BLaER1 (cell line): ENCODE results near the gene ADRM1.

Experiments
- H3K27ac ChIP-seq: shearing (Covaris generic); formaldehyde crosslinking; 2 replicates; pipeline ENCODE4 v1.8.1; 2022
- H3K27me3 ChIP-seq: shearing (Covaris generic); formaldehyde crosslinking; 2 replicates; pipeline ENCODE4 v1.8.1; 2022
- H3K36me3 ChIP-seq: shearing (Covaris generic); formaldehyde crosslinking; 2 replicates; pipeline ENCODE4 v1.8.1; 2022
- H3K4me1 ChIP-seq: shearing (Covaris generic); formaldehyde crosslinking; 2 replicates; pipeline ENCODE4 v1.8.1; 2022
- H3K4me2 ChIP-seq: shearing (Covaris generic); formaldehyde crosslinking; 2 replicates; pipeline ENCODE4 v1.8.1; 2022
- H3K4me3 ChIP-seq: shearing (Covaris generic); formaldehyde crosslinking; 2 replicates; pipeline ENCODE4 v1.8.1; 2022
- H3K9ac ChIP-seq: shearing (Covaris generic); formaldehyde crosslinking; 2 replicates; pipeline ENCODE4 v1.8.1; 2022
- H3K9me3 ChIP-seq: shearing (Covaris generic); formaldehyde crosslinking; 2 replicates; pipeline ENCODE4 v1.8.1; 2022
- H4K20me1 ChIP-seq: shearing (Covaris generic); formaldehyde crosslinking; 2 replicates; pipeline ENCODE4 v1.8.1; 2022
- Cebpa-rat ChIP-seq: shearing (Covaris generic); IDR thresholded peaks from 2 replicates; pipeline ENCODE4 v1.8.1; 2022

The ADRM1 gene

DNA sequence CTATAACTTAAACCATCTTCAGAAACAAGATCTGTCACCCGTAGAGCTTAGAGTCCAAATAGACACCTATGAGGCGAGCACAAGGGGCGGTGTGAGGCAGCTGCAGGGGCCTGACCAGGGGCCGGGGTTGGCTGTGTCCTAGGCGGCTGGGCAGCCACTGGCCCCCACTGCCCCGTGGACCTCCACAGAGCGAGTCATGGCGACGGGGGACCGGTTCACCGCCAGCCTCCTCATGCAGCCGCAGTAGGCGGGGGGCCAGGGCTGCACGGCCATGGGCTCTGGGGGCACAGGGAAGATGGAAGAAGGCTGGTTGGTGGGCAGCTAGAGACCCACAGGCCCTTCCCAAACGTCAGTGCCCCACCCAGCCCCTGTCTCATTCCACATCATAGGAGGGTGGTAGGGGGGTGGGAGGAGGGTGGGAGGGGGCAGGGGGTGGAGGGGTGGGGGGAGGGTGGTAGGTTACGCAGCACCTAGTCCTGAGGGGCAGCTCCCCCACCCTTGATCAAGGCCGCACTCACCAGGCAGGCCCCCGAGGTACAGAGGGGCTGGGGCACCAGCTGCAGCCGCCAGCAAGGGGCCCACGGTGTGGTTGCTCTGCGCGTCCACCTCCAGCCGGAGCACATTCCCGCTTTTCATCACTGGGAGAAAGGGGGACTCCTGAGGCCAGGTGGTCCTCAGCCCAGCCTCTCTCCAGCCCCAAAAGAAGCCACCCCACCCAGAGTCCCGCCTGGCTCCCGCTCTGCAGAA, 6.6 kb downstream of the ADRM1 start:
- no peaks in the 10 kb centered on the region for H3K27me3 ChIP-seq
- no peak overlapping the region for H3K4me3 ChIP-seq
- peaks cover 43% of the 10 kb centered on the region for H4K20me1 ChIP-seq
- H3K4me2 ChIP-seq: no peak overlapping the region
- no peak overlapping the region for H3K9ac ChIP-seq
- H3K4me1 ChIP-seq: peaks cover 18% of the 10 kb centered on the region
- H3K9me3 ChIP-seq: no peaks in the 10 kb centered on the region
- no peak overlapping the region for H3K27ac ChIP-seq
- H3K36me3 ChIP-seq: peaks cover 96% of the 10 kb centered on the region
- no peak for TF ChIP-seq Cebpa-rat

DNA sequence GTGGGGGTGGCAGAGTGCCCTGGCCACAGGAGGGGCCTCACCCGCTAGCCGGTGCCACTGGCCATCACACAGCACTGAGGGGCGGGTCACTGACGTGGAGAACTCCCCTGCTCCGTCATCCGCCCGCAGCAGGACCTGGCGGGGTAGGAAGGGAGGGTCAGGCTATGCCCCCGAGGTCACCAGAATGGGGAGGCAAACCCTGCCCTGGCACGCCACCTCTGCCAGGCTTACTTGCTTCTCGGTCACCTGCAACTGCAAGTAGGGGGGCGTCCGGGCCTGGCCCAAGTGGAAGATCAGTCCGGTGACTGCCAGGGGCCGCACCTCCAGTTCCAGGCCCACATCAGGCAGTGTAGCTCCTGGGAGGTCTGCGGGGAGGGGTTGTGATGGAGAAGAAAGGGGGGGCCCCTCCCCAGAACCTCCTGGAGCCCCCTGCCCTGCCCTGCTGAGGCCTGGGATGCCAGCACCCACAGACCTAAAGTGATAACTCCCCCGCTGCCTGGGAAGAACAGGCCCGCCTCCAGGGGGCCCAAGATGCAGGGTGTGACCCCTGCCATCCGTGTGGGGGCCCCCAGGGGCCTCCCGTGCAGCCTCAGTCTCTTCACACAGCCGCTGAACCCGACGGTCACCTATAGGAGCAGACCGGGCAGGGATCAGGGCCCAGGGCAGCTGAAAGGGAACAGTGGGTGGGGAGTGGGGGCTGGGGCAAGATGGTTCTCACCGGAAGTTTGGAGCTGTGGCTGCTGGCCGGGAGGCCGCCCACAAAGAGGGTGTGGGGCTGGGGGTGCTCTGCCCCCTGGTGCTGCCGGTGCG, 7.4 kb downstream of the ADRM1 start:
- H3K9me3 ChIP-seq: no peaks in the 10 kb centered on the region
- H3K4me3 ChIP-seq: no peak overlapping the region
- peaks cover 35% of the 10 kb centered on the region for H4K20me1 ChIP-seq
- TF ChIP-seq Cebpa-rat: no peak
- H3K9ac ChIP-seq: no peak overlapping the region
- peaks cover 10% of the 10 kb centered on the region for H3K4me1 ChIP-seq
- no peak overlapping the region for H3K27ac ChIP-seq
- no peak overlapping the region for H3K4me2 ChIP-seq
- peaks cover 96% of the 10 kb centered on the region for H3K36me3 ChIP-seq
- H3K27me3 ChIP-seq: no peaks in the 10 kb centered on the region

DNA sequence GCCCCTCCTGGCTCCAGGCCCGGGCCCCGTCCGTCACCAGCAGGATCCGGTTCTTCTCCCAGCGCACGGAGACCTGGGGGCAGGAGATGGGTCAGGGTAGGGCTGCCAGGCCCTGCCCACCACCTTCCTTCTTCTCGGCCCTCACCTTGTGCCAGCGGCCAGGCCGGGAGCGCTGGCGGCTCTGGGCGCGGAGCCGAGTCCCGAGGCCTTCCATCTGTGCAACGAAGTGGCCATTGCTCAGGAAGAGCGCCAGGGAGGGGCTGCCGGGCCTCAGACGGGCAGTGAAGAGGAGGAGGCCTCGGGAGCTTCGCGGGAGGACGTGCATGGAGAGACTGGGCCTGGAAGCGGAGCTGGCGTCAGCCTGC, 7.9 kb downstream of the ADRM1 start:
- H3K36me3 ChIP-seq: peaks cover 96% of the 10 kb centered on the region
- H3K27me3 ChIP-seq: no peaks in the 10 kb centered on the region
- no peak overlapping the region for H3K4me3 ChIP-seq
- no peak for TF ChIP-seq Cebpa-rat
- H3K9me3 ChIP-seq: no peaks in the 10 kb centered on the region
- no peak overlapping the region for H3K9ac ChIP-seq
- peaks cover 4% of the 10 kb centered on the region for H3K4me1 ChIP-seq
- H3K27ac ChIP-seq: no peak overlapping the region
- no peak overlapping the region for H3K4me2 ChIP-seq
- peaks cover 30% of the 10 kb centered on the region for H4K20me1 ChIP-seq

DNA sequence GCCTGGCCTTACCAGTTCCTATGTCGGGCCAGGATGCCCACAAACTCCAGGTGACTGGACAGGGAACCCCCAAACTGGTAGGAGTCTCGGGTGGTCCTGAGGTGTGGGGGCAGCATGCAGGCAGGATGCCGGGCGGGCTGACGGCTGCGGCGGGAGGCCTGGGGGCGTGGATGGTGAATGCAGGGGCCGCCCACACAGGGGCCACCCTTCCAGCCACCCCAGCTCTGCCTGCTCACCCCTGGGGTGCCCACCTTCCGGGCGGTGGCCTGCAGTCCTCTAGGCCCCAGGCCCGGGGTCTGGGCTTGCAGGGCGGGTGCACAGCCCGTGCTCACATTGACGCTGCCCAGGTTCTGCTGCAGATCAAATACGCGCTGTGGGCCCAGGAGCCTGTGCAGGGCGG, 8.4 kb downstream of the ADRM1 start:
- H3K9me3 ChIP-seq: no peaks in the 10 kb centered on the region
- TF ChIP-seq Cebpa-rat: no peak
- no peak overlapping the region for H3K4me2 ChIP-seq
- no peak overlapping the region for H3K9ac ChIP-seq
- H3K36me3 ChIP-seq: peaks cover 96% of the 10 kb centered on the region
- no peak overlapping the region for H3K27ac ChIP-seq
- no peaks in the 10 kb centered on the region; the same call in 1 of the 2 replicates for H3K4me1 ChIP-seq
- no peaks in the 10 kb centered on the region for H3K27me3 ChIP-seq
- H3K4me3 ChIP-seq: no peak overlapping the region
- H4K20me1 ChIP-seq: peaks cover 25% of the 10 kb centered on the region

DNA sequence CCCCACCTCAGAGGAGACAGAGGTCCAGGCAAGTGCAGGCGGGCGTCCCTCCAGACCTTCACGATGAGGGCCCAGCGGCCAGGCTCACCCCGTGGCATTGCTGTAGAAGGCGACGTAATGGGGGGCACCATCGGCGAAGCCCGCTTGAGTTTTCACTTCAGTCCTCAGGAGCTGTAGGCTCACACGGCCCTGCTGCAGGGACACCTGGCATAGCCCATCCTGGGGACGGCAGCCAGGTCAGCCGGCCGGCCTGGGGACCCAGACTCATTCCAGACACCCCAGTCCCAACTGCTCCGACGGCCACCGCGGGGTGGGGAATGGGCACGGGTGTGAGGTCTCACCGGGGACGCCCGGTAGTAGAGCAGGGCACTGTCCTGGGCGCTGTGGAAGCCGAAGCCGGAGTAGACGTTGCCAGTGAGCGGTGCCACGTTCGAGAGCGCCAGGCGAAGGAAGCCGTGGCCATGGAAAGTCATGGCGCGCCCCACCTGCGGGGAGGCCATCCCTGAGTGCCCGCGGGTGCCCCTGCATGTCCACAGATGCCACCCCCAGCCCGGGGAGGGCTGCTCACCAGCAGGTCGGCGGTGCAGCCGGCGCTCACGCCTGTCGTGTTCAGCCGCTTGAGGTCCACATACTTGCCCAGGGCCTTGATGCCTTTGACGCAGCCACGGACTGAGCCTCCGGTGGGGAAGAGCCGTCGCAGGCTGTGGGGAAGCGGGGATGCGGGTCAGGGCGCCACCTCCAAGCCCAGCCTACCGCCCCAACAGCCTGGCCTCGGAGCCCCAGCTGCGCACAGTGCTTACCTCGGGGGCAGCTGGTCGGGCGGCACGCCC, 9.2 kb downstream of the ADRM1 start:
- peaks cover 96% of the 10 kb centered on the region for H3K36me3 ChIP-seq
- TF ChIP-seq Cebpa-rat: no peak
- peaks cover 16% of the 10 kb centered on the region for H4K20me1 ChIP-seq

DNA sequence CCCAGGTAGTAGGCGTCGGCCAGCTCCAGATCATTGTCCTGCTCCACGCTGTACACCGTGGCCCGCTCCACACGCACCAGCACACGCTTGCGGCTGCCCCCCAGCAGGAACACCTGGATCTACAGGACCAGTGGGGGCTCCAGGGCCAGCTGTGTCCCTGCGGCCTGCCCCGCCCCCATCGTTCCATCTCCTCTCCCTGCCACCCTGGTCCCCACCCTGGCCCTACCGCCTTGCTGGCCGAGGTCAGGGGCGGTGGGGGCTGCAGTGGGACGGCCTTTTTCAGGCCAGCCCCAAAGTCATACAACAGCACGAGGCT, 9.8 kb downstream of the ADRM1 start:
- H3K4me1 ChIP-seq: no peaks in the 10 kb centered on the region
- no peak overlapping the region for H3K9ac ChIP-seq
- H3K9me3 ChIP-seq: no peaks in the 10 kb centered on the region
- peaks cover 96% of the 10 kb centered on the region for H3K36me3 ChIP-seq
- peaks cover 11% of the 10 kb centered on the region for H4K20me1 ChIP-seq
- H3K27ac ChIP-seq: no peak overlapping the region
- no peaks in the 10 kb centered on the region for H3K27me3 ChIP-seq
- H3K4me3 ChIP-seq: no peak overlapping the region
- no peak for TF ChIP-seq Cebpa-rat
- no peak overlapping the region for H3K4me2 ChIP-seq

More for the DNA sequence above, 9.2 kb downstream of the ADRM1 start:
- Histone ChIP-seq H3K27me3 (no peaks in the 10 kb centered on the region), H3K9ac (no peak overlapping the region), H3K4me1 (no peaks in the 10 kb centered on the region), H3K4me3 (no peak overlapping the region), H3K9me3 (no peaks in the 10 kb centered on the region), H3K4me2 (no peak overlapping the region), H3K27ac (no peak overlapping the region)

DNA sequence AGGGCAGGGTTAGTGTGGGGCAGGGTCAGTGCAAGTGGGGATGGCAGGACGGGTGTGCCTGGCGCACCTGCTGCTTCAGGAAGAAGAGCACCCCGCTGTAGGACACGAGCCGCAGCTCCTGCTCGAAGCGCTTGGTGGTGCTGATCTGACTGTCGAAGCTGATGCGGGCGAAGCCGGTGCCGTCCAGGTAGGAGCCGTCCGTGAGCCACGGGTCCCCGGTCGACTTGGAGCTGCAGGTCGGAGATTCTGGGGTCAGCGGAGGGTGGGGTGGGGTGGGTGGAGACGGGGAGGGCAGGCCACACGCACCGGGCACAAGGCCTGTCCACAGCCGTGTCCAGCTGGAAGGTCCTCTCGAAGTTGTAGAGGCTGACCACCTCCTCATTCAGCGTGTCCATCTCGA, 10.2 kb downstream of the ADRM1 start:
- Histone ChIP-seq H3K4me3 (no peak overlapping the region), H3K36me3 (peaks cover 92% of the 10 kb centered on the region), H3K9me3 (no peaks in the 10 kb centered on the region), H3K27me3 (no peaks in the 10 kb centered on the region), H4K20me1 (peaks cover 7% of the 10 kb centered on the region), H3K4me1 (no peaks in the 10 kb centered on the region), H3K9ac (no peak overlapping the region), H3K27ac (no peak overlapping the region), H3K4me2 (no peak overlapping the region)
- no peak for TF ChIP-seq Cebpa-rat

DNA sequence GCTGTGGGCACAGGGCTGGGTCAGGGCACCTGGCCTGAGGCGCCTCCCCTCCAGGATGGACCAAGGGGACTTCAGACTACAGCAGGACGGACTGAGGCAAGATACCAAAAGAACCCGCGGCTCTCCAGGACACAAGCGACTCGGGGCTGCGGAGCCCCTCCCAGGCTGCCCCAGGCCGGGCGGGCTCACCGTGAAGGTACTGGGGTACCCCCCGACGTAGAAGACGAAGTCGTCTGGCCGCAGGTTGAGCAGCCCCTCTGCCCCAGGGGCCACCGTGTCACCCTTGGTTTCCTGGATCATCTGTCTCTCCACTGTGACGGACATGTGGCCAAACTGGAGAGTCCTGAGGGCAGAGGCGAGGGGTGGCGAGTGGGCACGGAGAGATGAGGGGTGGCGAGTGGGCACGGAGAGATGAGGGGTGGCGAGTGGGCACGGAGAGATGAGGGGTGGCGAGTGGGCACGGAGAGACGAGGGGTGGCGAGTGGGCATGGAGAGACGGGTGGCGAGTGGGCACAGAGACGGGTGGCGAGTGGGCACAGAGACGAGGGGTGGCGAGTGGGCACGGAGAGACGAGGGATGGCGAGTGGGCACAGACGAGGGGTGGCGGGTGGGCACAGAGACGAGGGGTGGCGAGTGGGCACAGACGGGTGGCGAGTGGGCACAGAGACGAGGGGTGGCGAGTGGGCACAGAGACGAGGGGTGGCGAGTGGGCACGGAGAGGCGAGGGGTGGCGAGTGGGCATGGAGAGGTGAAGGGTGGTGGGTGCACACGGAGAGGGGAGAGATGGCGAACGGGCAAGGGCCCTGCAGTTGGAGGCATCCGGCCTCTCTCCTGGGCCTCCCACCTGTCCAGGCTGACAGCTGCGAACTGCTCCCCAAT, 10.9 kb downstream of the ADRM1 start:
- peaks cover 89% of the 10 kb centered on the region for H3K36me3 ChIP-seq
- TF ChIP-seq Cebpa-rat: no peak

DNA sequence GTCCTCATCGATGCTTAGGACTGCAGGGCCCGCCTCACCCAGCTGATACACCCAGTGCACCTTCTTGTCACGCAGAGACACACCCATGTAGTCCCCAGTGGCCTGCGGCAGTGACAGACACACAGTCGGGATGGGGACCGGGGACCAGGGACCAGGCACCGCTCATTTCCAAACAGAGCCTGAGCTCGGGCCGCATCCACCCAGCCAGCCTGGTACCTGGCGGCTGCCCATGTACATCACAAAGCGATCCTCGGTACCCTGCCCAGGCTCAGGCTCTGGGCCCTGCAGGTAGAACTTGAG, 11.5 kb downstream of the ADRM1 start:
- H3K9ac ChIP-seq: no peak overlapping the region
- H3K27ac ChIP-seq: no peak overlapping the region
- H3K4me2 ChIP-seq: no peak overlapping the region
- H3K36me3 ChIP-seq: peaks cover 89% of the 10 kb centered on the region
- no peaks in the 10 kb centered on the region for H3K9me3 ChIP-seq
- no peaks in the 10 kb centered on the region for H3K27me3 ChIP-seq
- H3K4me1 ChIP-seq: no peaks in the 10 kb centered on the region
- TF ChIP-seq Cebpa-rat: no peak
- H4K20me1 ChIP-seq: no peaks in the 10 kb centered on the region
- H3K4me3 ChIP-seq: no peak overlapping the region

More for the DNA sequence above, 10.9 kb downstream of the ADRM1 start:
- Histone ChIP-seq H3K4me2 (no peak overlapping the region), H3K4me3 (no peak overlapping the region), H3K4me1 (no peaks in the 10 kb centered on the region), H3K27ac (no peak overlapping the region), H3K9me3 (no peaks in the 10 kb centered on the region), H3K9ac (no peak overlapping the region), H4K20me1 (no peaks in the 10 kb centered on the region), H3K27me3 (no peaks in the 10 kb centered on the region)
